ENCODE measurements around the gene TTC21A. TPM values are rescaled to one million over a fixed set of nuclear protein-coding genes. Genes with fewer than 3 reads are reported as not detected.
"Not testable (repeated sequence)": the region's sequence is repeated elsewhere in the genome, so short reads cannot be mapped to it uniquely, and the experiment has no call there.

Gene TTC21A
- total and polyA plus RNA-seq, 4 donors: 5.3 to 23.9 (median 15.1) TPM

GRCh38 chr3:39170877-39171276 lies 63.4 kb downstream of the TTC21A start:
- not testable (repeated sequence) for H3K27ac ChIP-seq (ENCODE audit: low read depth, low read length); H3K9me3 ChIP-seq (ENCODE audit: control insufficient read depth, insufficient read depth, low read length); H3K4me3 ChIP-seq (ENCODE audit: low read depth, low read length); H3K27me3 ChIP-seq (ENCODE audit: control insufficient read depth, insufficient read depth, low read length); H3K36me3 ChIP-seq (ENCODE audit: control insufficient read depth, insufficient read depth, low read length); DNase-seq (ENCODE audit: low read depth in 4 of 6, low spot score in 6 of 6)
- WGBS (ENCODE audit: insufficient coverage): 95% methylated on average over 2 of the region's 6 CpGs
- peaks cover 15% of the 10 kb centered on the region for H3K4me1 ChIP-seq (ENCODE audit: control insufficient read depth, insufficient read depth, low read length)

- Histone ChIP-seq H3K36me3 (ENCODE audit: control insufficient read depth, insufficient read depth, low read length) (no peaks in the 10 kb centered on the region), H3K4me3 (ENCODE audit: low read depth, low read length) (no peak overlapping the region), H3K27me3 (ENCODE audit: control insufficient read depth, insufficient read depth, low read length) (no peaks in the 10 kb centered on the region), H3K9me3 (ENCODE audit: control insufficient read depth, insufficient read depth, low read length) (no peaks in the 10 kb centered on the region), H3K4me1 (ENCODE audit: control insufficient read depth, insufficient read depth, low read length) (peaks cover 14% of the 10 kb centered on the region), H3K27ac (ENCODE audit: low read depth, low read length) (no peak overlapping the region)
- 64% methylated on average over 2 of the region's 2 CpGs for WGBS (ENCODE audit: insufficient coverage)
- DNase-seq (ENCODE audit: low read depth in 4 of 6, low spot score in 6 of 6): no peak
These were observed 64.4 kb downstream of the TTC21A start for GRCh38 chr3:39171860-39172259.

- Histone ChIP-seq H3K4me1 (ENCODE audit: control insufficient read depth, insufficient read depth, low read length) (peaks cover 16% of the 10 kb centered on the region), H3K36me3 (ENCODE audit: control insufficient read depth, insufficient read depth, low read length) (no peaks in the 10 kb centered on the region), H3K27me3 (ENCODE audit: control insufficient read depth, insufficient read depth, low read length) (no peaks in the 10 kb centered on the region), H3K9me3 (ENCODE audit: control insufficient read depth, insufficient read depth, low read length) (no peaks in the 10 kb centered on the region), H3K4me3 (ENCODE audit: low read depth, low read length) (no peak overlapping the region), H3K27ac (ENCODE audit: low read depth, low read length) (no peak overlapping the region)
- no CpG with 5 or more reads among the region's 2 CpGs for WGBS (ENCODE audit: insufficient coverage)
- DNase-seq (ENCODE audit: low read depth in 4 of 6, low spot score in 6 of 6): no peak
These were observed 66.0 kb downstream of the TTC21A start for GRCh38 chr3:39173318-39174125.

GRCh38 chr3:39176025-39176714 lies 68.7 kb downstream of the TTC21A start:
- Histone ChIP-seq H3K4me3 (ENCODE audit: low read depth, low read length) (no peak overlapping the region), H3K36me3 (ENCODE audit: control insufficient read depth, insufficient read depth, low read length) (no peaks in the 10 kb centered on the region), H3K27me3 (ENCODE audit: control insufficient read depth, insufficient read depth, low read length) (no peaks in the 10 kb centered on the region), H3K4me1 (ENCODE audit: control insufficient read depth, insufficient read depth, low read length) (peaks cover 31% of the 10 kb centered on the region), H3K27ac (ENCODE audit: low read depth, low read length) (peak overlapping the region; percentile 96), H3K9me3 (ENCODE audit: control insufficient read depth, insufficient read depth, low read length) (no peaks in the 10 kb centered on the region)
- 90% methylated on average over 6 of the region's 6 CpGs for WGBS (ENCODE audit: insufficient coverage)
- no peak for DNase-seq (ENCODE audit: low read depth in 4 of 6, low spot score in 6 of 6)

GRCh38 chr3:39177708-39178332 lies 70.3 kb downstream of the TTC21A start:
- H3K9me3 ChIP-seq (ENCODE audit: control insufficient read depth, insufficient read depth, low read length): no peaks in the 10 kb centered on the region
- H3K4me1 ChIP-seq (ENCODE audit: control insufficient read depth, insufficient read depth, low read length): peaks cover 35% of the 10 kb centered on the region
- peak overlapping the region; percentile 70 for H3K4me3 ChIP-seq (ENCODE audit: low read depth, low read length)
- WGBS (ENCODE audit: insufficient coverage): 2% methylated on average over 13 of the region's 32 CpGs
- H3K27ac ChIP-seq (ENCODE audit: low read depth, low read length): peak overlapping the region; percentile 96
- DNase-seq (ENCODE audit: low read depth in 4 of 6, low spot score in 6 of 6): peak in 5 of 6 donors; percentile 67 to 95 (median 78)
- no peaks in the 10 kb centered on the region for H3K36me3 ChIP-seq (ENCODE audit: control insufficient read depth, insufficient read depth, low read length)
- no peaks in the 10 kb centered on the region for H3K27me3 ChIP-seq (ENCODE audit: control insufficient read depth, insufficient read depth, low read length)

GRCh38 chr3:39178553-39178952 lies 71.1 kb downstream of the TTC21A start:
- Histone ChIP-seq H3K27me3 (ENCODE audit: control insufficient read depth, insufficient read depth, low read length) (no peaks in the 10 kb centered on the region), H3K36me3 (ENCODE audit: control insufficient read depth, insufficient read depth, low read length) (no peaks in the 10 kb centered on the region), H3K4me1 (ENCODE audit: control insufficient read depth, insufficient read depth, low read length) (peaks cover 43% of the 10 kb centered on the region), H3K9me3 (ENCODE audit: control insufficient read depth, insufficient read depth, low read length) (no peaks in the 10 kb centered on the region), H3K4me3 (ENCODE audit: low read depth, low read length) (peak overlapping the region; percentile 70), H3K27ac (ENCODE audit: low read depth, low read length) (peak overlapping the region; percentile 96)
- DNase-seq (ENCODE audit: low read depth in 4 of 6, low spot score in 6 of 6): no peak
- 38% methylated on average over 4 of the region's 4 CpGs for WGBS (ENCODE audit: insufficient coverage)

- H3K36me3 ChIP-seq (ENCODE audit: control insufficient read depth, insufficient read depth, low read length): peaks cover 4% of the 10 kb centered on the region
- no peak for DNase-seq (ENCODE audit: low read depth in 4 of 6, low spot score in 6 of 6)
- 38% methylated on average over 3 of the region's 3 CpGs for WGBS (ENCODE audit: insufficient coverage)
- H3K4me3 ChIP-seq (ENCODE audit: low read depth, low read length): peak overlapping the region; percentile 32
- no peaks in the 10 kb centered on the region for H3K9me3 ChIP-seq (ENCODE audit: control insufficient read depth, insufficient read depth, low read length)
- H3K27me3 ChIP-seq (ENCODE audit: control insufficient read depth, insufficient read depth, low read length): no peaks in the 10 kb centered on the region
- peaks cover 49% of the 10 kb centered on the region for H3K4me1 ChIP-seq (ENCODE audit: control insufficient read depth, insufficient read depth, low read length)
- H3K27ac ChIP-seq (ENCODE audit: low read depth, low read length): peak overlapping the region; percentile 73
These were observed 72.7 kb downstream of the TTC21A start for GRCh38 chr3:39180183-39180545.

GRCh38 chr3:39180546-39181346 lies 73.3 kb downstream of the TTC21A start:
- Histone ChIP-seq H3K36me3 (ENCODE audit: control insufficient read depth, insufficient read depth, low read length) (peaks cover 8% of the 10 kb centered on the region), H3K27ac (ENCODE audit: low read depth, low read length) (peak overlapping the region; percentile 73), H3K9me3 (ENCODE audit: control insufficient read depth, insufficient read depth, low read length) (no peaks in the 10 kb centered on the region), H3K4me3 (ENCODE audit: low read depth, low read length) (peak overlapping the region; percentile 32), H3K27me3 (ENCODE audit: control insufficient read depth, insufficient read depth, low read length) (no peaks in the 10 kb centered on the region), H3K4me1 (ENCODE audit: control insufficient read depth, insufficient read depth, low read length) (peaks cover 49% of the 10 kb centered on the region)
- DNase-seq (ENCODE audit: low read depth in 4 of 6, low spot score in 6 of 6): peak in 5 of 6 donors; percentile 51 to 92 (median 72)
- WGBS (ENCODE audit: insufficient coverage): 1% methylated on average over 64 of the region's 64 CpGs
